ENCODE measurements around the gene EPB41L4A.

GRCh38 chr5:112436144-112436543, 17.1 kb upstream of the EPB41L4A start:
- TF ChIP-seq POLR2A (IDR thresholded peaks at IDR 0.05): no peak
- TF ChIP-seq CTCF (IDR thresholded peaks at IDR 0.05): no peak

Measured in body of pancreas (tissue), 4 donors.